H1 (cell line): ENCODE results near the gene SBF1. TPM values are rescaled to one million over a fixed set of nuclear protein-coding genes. Genes with fewer than 3 reads are reported as not detected.

Experiments
- EGR1 ChIP-seq: IDR thresholded peaks from 2 replicates; pipeline ENCODE4 v1.6.1; 2011; ENCODE audit warnings: low read depth, low read length, borderline replicate concordance
- HDAC6 ChIP-seq: IDR thresholded peaks from one replicate; pipeline ENCODE4 v1.7.1; 2012; ENCODE audit warnings: low read depth, mild to moderate bottlenecking, inconsistent platforms, low read length, moderate library complexity
- POLR2A ChIP-seq, 2 experiments: IDR thresholded peaks; 1 replicate in 1 of 2; 2 replicates in 1 of 2; pipeline ENCODE4 v1.6.1; 2011; ENCODE audit warnings: low read depth in 2 of 2, low read length in 2 of 2, mild to moderate bottlenecking in 2 of 2; ENCODE audit errors: control extremely low read depth in 1 of 2
- SIRT6 ChIP-seq: IDR thresholded peaks from one replicate; pipeline ENCODE4 v1.7.1; 2012; ENCODE audit warnings: low read length, inconsistent platforms
- USF2 ChIP-seq: IDR thresholded peaks from 2 replicates; pipeline ENCODE4 v1.6.1; 2011; ENCODE audit warnings: low read length, improper control_type of control experiment
- polyA plus RNA-seq, 7 experiments: library from polyadenylated mRNA; depleted of rRNA in 3 of 7; stranded (reverse) in 5 of 7; unstranded in 2 of 7; fragments of >200 nt in 5 of 7; fragments of 200-250 nt in 2 of 7; gene quantifications; 1 replicate in 5 of 7; 2 replicates in 1 of 7; 4 replicates in 1 of 7; pipeline versions ENCODE4 v1.2.1 to v1.2.3, GENCODE V29; 2011 to 2013; ENCODE audit warnings: missing spikeins in 2 of 7, mixed read lengths in 2 of 7
- total RNA-seq: library from RNA; stranded (reverse); fragmentation: NEBNext Ultra II Directional; extraction: Animal tissue kit (Norgen Biotek cat#: 25700); gene quantifications from 2 replicates; pipeline ENCODE4 v1.2.1, GENCODE V29; 2021

The SBF1 gene
- total and polyA plus RNA-seq, 2 of the 8 experiments (the other 6 are each of a cell fraction or from before 2014, with no cell fraction given) = 29.1 to 71.5 TPM

- TF ChIP-seq EGR1 (no peak), POLR2A (IDR thresholded peaks at IDR 0.05; ENCODE audit: control extremely low read depth in 1 of 2, low read depth in 2 of 2, low read length in 2 of 2) (no peak), USF2 (peak; percentile 79), HDAC6 (no peak), SIRT6 (no peak)
- TF ChIP-seq, all 59 proteins: peak for 3
Observed at GRCh38 chr22:50482107-50483074, 7.6 kb upstream of the SBF1 start (continued).
